ENCODE measurements around the gene HDAC4.

The HDAC4 gene

GRCh38 chr2:239240414-239240881 lies 160.4 kb downstream of the HDAC4 start:
- no peak for TF ChIP-seq CTCF (IDR thresholded peaks at IDR 0.05; ENCODE audit: insufficient read depth, low read depth, low read length, missing control alignments)
- no peak for DNase-seq (ENCODE audit: low read depth)
- no peak overlapping the region for H3K4me3 ChIP-seq (ENCODE audit: low read depth, low read length)

- no peak overlapping the region for H3K4me3 ChIP-seq (ENCODE audit: low read depth, low read length)
- TF ChIP-seq CTCF (IDR thresholded peaks at IDR 0.05; ENCODE audit: insufficient read depth, low read depth, low read length, missing control alignments), result no peak
- no peak for DNase-seq (ENCODE audit: low read depth)
Measured at GRCh38 chr2:239239607-239240413, 161.0 kb downstream of the HDAC4 start.

- no peak for TF ChIP-seq CTCF (IDR thresholded peaks at IDR 0.05; ENCODE audit: insufficient read depth, low read depth, low read length, missing control alignments)
- H3K4me3 ChIP-seq (ENCODE audit: low read depth, low read length), result no peak overlapping the region
- no peak for DNase-seq (ENCODE audit: low read depth)
Measured at GRCh38 chr2:239238839-239239606, 161.8 kb downstream of the HDAC4 start.

- DNase-seq (ENCODE audit: low read depth), result no peak
- no peak overlapping the region for H3K4me3 ChIP-seq (ENCODE audit: low read depth, low read length)
- no peak for TF ChIP-seq CTCF (IDR thresholded peaks at IDR 0.05; ENCODE audit: insufficient read depth, low read depth, low read length, missing control alignments)
Measured at GRCh38 chr2:239238381-239238780, 162.4 kb downstream of the HDAC4 start.

GRCh38 chr2:239236808-239237205 lies 164.0 kb downstream of the HDAC4 start:
- DNase-seq (ENCODE audit: low read depth), result no peak
- no peak overlapping the region for H3K4me3 ChIP-seq (ENCODE audit: low read depth, low read length)
- TF ChIP-seq CTCF (IDR thresholded peaks at IDR 0.05; ENCODE audit: insufficient read depth, low read depth, low read length, missing control alignments), result no peak

- no peak for TF ChIP-seq CTCF (IDR thresholded peaks at IDR 0.05; ENCODE audit: insufficient read depth, low read depth, low read length, missing control alignments)
- DNase-seq (ENCODE audit: low read depth), result no peak
- no peak overlapping the region for H3K4me3 ChIP-seq (ENCODE audit: low read depth, low read length)
Measured at GRCh38 chr2:239236043-239236807, 164.6 kb downstream of the HDAC4 start.

All from GM12865 (cell line).